ENCODE data around the gene TNFSF4.

Gene TNFSF4

GRCh38 chr1:173150795-173151194, 56.3 kb downstream of the TNFSF4 start:
- H3K9ac ChIP-seq (ENCODE audit: low read length): no peak overlapping the region
- no peak overlapping the region for H3K4me3 ChIP-seq (ENCODE audit: low read length)

GRCh38 chr1:173149887-173150286, 57.2 kb downstream of the TNFSF4 start:
- Histone ChIP-seq H3K4me1 (ENCODE audit: control insufficient read depth, insufficient read depth, low read length) (no peaks in the 10 kb centered on the region), H3K27me3 (ENCODE audit: control insufficient read depth, insufficient read depth, low read length) (no peaks in the 10 kb centered on the region), H3K9me3 (ENCODE audit: control insufficient read depth, low read length) (peaks cover 3% of the 10 kb centered on the region), H3K36me3 (ENCODE audit: control insufficient read depth, insufficient read depth, low read length) (no peaks in the 10 kb centered on the region), H3K4me3 (ENCODE audit: low read length) (no peak overlapping the region), H3K9ac (ENCODE audit: low read length) (no peak overlapping the region)

More at GRCh38 chr1:173150795-173151194, 56.3 kb downstream of the TNFSF4 start:
- H3K36me3 ChIP-seq (ENCODE audit: control insufficient read depth, insufficient read depth, low read length): no peaks in the 10 kb centered on the region
- H3K27me3 ChIP-seq (ENCODE audit: control insufficient read depth, insufficient read depth, low read length): no peaks in the 10 kb centered on the region
- peaks cover 3% of the 10 kb centered on the region for H3K9me3 ChIP-seq (ENCODE audit: control insufficient read depth, low read length)
- H3K4me1 ChIP-seq (ENCODE audit: control insufficient read depth, insufficient read depth, low read length): no peaks in the 10 kb centered on the region

GRCh38 chr1:173148971-173149370, 58.2 kb downstream of the TNFSF4 start:
- Histone ChIP-seq H3K9ac (ENCODE audit: low read length) (no peak overlapping the region), H3K9me3 (ENCODE audit: control insufficient read depth, low read length) (peaks cover 3% of the 10 kb centered on the region), H3K4me1 (ENCODE audit: control insufficient read depth, insufficient read depth, low read length) (no peaks in the 10 kb centered on the region), H3K36me3 (ENCODE audit: control insufficient read depth, insufficient read depth, low read length) (no peaks in the 10 kb centered on the region), H3K27me3 (ENCODE audit: control insufficient read depth, insufficient read depth, low read length) (no peaks in the 10 kb centered on the region), H3K4me3 (ENCODE audit: low read length) (no peak overlapping the region)

- Histone ChIP-seq H3K9me3 (ENCODE audit: control insufficient read depth, low read length) (peaks cover 3% of the 10 kb centered on the region), H3K4me3 (ENCODE audit: low read length) (no peak overlapping the region), H3K27me3 (ENCODE audit: control insufficient read depth, insufficient read depth, low read length) (no peaks in the 10 kb centered on the region), H3K9ac (ENCODE audit: low read length) (no peak overlapping the region), H3K36me3 (ENCODE audit: control insufficient read depth, insufficient read depth, low read length) (no peaks in the 10 kb centered on the region), H3K4me1 (ENCODE audit: control insufficient read depth, insufficient read depth, low read length) (no peaks in the 10 kb centered on the region)
Observed at GRCh38 chr1:173148545-173148944, 58.6 kb downstream of the TNFSF4 start.

GRCh38 chr1:173140733-173141132, 66.4 kb downstream of the TNFSF4 start:
- Histone ChIP-seq H3K9me3 (ENCODE audit: control insufficient read depth, low read length) (no peaks in the 10 kb centered on the region), H3K4me3 (ENCODE audit: low read length) (no peak overlapping the region), H3K36me3 (ENCODE audit: control insufficient read depth, insufficient read depth, low read length) (no peaks in the 10 kb centered on the region), H3K27me3 (ENCODE audit: control insufficient read depth, insufficient read depth, low read length) (no peaks in the 10 kb centered on the region), H3K9ac (ENCODE audit: low read length) (no peak overlapping the region), H3K4me1 (ENCODE audit: control insufficient read depth, insufficient read depth, low read length) (no peaks in the 10 kb centered on the region)

GRCh38 chr1:173139706-173140105, 67.4 kb downstream of the TNFSF4 start:
- Histone ChIP-seq H3K4me1 (ENCODE audit: control insufficient read depth, insufficient read depth, low read length) (no peaks in the 10 kb centered on the region), H3K9me3 (ENCODE audit: control insufficient read depth, low read length) (no peaks in the 10 kb centered on the region), H3K9ac (ENCODE audit: low read length) (no peak overlapping the region), H3K27me3 (ENCODE audit: control insufficient read depth, insufficient read depth, low read length) (no peaks in the 10 kb centered on the region), H3K4me3 (ENCODE audit: low read length) (no peak overlapping the region), H3K36me3 (ENCODE audit: control insufficient read depth, insufficient read depth, low read length) (no peaks in the 10 kb centered on the region)

GRCh38 chr1:173137107-173137706, 69.9 kb downstream of the TNFSF4 start:
- Histone ChIP-seq H3K4me3 (ENCODE audit: low read length) (no peak overlapping the region), H3K36me3 (ENCODE audit: control insufficient read depth, insufficient read depth, low read length) (no peaks in the 10 kb centered on the region), H3K27me3 (ENCODE audit: control insufficient read depth, insufficient read depth, low read length) (no peaks in the 10 kb centered on the region), H3K4me1 (ENCODE audit: control insufficient read depth, insufficient read depth, low read length) (no peaks in the 10 kb centered on the region), H3K9me3 (ENCODE audit: control insufficient read depth, low read length) (no peaks in the 10 kb centered on the region), H3K9ac (ENCODE audit: low read length) (no peak overlapping the region)

- Histone ChIP-seq H3K27me3 (ENCODE audit: control insufficient read depth, insufficient read depth, low read length) (no peaks in the 10 kb centered on the region), H3K9me3 (ENCODE audit: control insufficient read depth, low read length) (no peaks in the 10 kb centered on the region), H3K9ac (ENCODE audit: low read length) (no peak overlapping the region), H3K4me1 (ENCODE audit: control insufficient read depth, insufficient read depth, low read length) (no peaks in the 10 kb centered on the region), H3K4me3 (ENCODE audit: low read length) (no peak overlapping the region), H3K36me3 (ENCODE audit: control insufficient read depth, insufficient read depth, low read length) (no peaks in the 10 kb centered on the region)
Observed at GRCh38 chr1:173134800-173135199, 72.3 kb downstream of the TNFSF4 start.

- Histone ChIP-seq H3K4me1 (ENCODE audit: control insufficient read depth, insufficient read depth, low read length) (no peaks in the 10 kb centered on the region), H3K9me3 (ENCODE audit: control insufficient read depth, low read length) (no peaks in the 10 kb centered on the region), H3K4me3 (ENCODE audit: low read length) (no peak overlapping the region), H3K27me3 (ENCODE audit: control insufficient read depth, insufficient read depth, low read length) (no peaks in the 10 kb centered on the region), H3K36me3 (ENCODE audit: control insufficient read depth, insufficient read depth, low read length) (no peaks in the 10 kb centered on the region), H3K9ac (ENCODE audit: low read length) (no peak overlapping the region)
Observed at GRCh38 chr1:173134029-173134428, 73.1 kb downstream of the TNFSF4 start.
